Body of pancreas (tissue), 4 donors: Measurements from ENCODE around the gene SLC5A2.

Source experiments
- CTCF ChIP-seq, 7 experiments: fragments of 450-650 bp in 4 of 7; fragments of 200-600 bp in 3 of 7; sonication (generic) in 3 of 7; IDR thresholded peaks; one replicate each; pipeline ENCODE4 v1.5.1; 2016 to 2019; ENCODE audit warnings: antibody characterized with exemption in 7 of 7
- POLR2A ChIP-seq, 3 donors: fragments of 450-650 bp; IDR thresholded peaks; one replicate each; pipeline ENCODE4 v1.6.1; 2016; ENCODE audit warnings: antibody characterized with exemption in 3 of 3, mild to moderate bottlenecking in 2 of 3

GRCh38 chr16:31491778-31492418 is 9.0 kb downstream of the SLC5A2 start:
- TF ChIP-seq CTCF (IDR thresholded peaks at IDR 0.05) = no peak
- no peak for TF ChIP-seq POLR2A (IDR thresholded peaks at IDR 0.05)
